Astrocyte (in vitro differentiated cells and primary cell): ENCODE data around the gene LYPD6B.

Experiments used
- CTCF ChIP-seq: IDR thresholded peaks from 2 replicates; pipeline ENCODE4 v1.5.1; 2011; ENCODE audit warnings: low read depth, mild to moderate bottlenecking, inconsistent platforms, low read length, moderate library complexity; ENCODE audit not compliant: insufficient read depth
- EZH2 ChIP-seq: IDR thresholded peaks from 2 replicates; pipeline ENCODE4 v1.6.1; 2012; ENCODE audit warnings: mild to moderate bottlenecking, low read length, inconsistent platforms; ENCODE audit not compliant: insufficient read depth

GRCh38 chr2:149028377-149028776 lies 10.1 kb upstream of the LYPD6B start:
- TF ChIP-seq CTCF (no peak), EZH2 (no peak)
